HTERT RPE-1 (cell line): ENCODE data around the gene ABCF1.

ENCODE experiments used
- in situ Hi-C: fragments of 300-500 bp; cut with MboI; formaldehyde crosslinking; loops from 4 replicates; pipeline ENCODE4 v1.14.3; 2020; ENCODE audit warnings: low sequenced_read_pairs

Gene ABCF1

GRCh38 chr6:30599625-30600324, 28.5 kb downstream of the ABCF1 start:
- in situ Hi-C loops: no loop called here

GRCh38 chr6:30600451-30600961, 29.3 kb downstream of the ABCF1 start:
- in situ Hi-C loops: no loop called here

- in situ Hi-C loops: no loop called here
Measured at GRCh38 chr6:30601436-30601814, 30.2 kb downstream of the ABCF1 start.

GRCh38 chr6:30601815-30602641, 30.8 kb downstream of the ABCF1 start:
- in situ Hi-C loops: no loop called here

- in situ Hi-C loops: no loop called here
Measured at GRCh38 chr6:30603961-30604360, 32.7 kb downstream of the ABCF1 start.

- in situ Hi-C loops: no loop called here
Measured at GRCh38 chr6:30610065-30610464, 38.8 kb downstream of the ABCF1 start.

GRCh38 chr6:30611150-30611855, 40.1 kb downstream of the ABCF1 start:
- in situ Hi-C loops: no loop called here

GRCh38 chr6:30611856-30612194, 40.6 kb downstream of the ABCF1 start:
- in situ Hi-C loops: no loop called here

- in situ Hi-C loops: no loop called here
Measured at GRCh38 chr6:30612213-30612612, 41.0 kb downstream of the ABCF1 start.

- in situ Hi-C loops: no loop called here
Measured at GRCh38 chr6:30612687-30613248, 41.5 kb downstream of the ABCF1 start.

- in situ Hi-C loops: no loop called here
Measured at GRCh38 chr6:30613251-30614043, 42.2 kb downstream of the ABCF1 start.

GRCh38 chr6:30614044-30614842, 43.0 kb downstream of the ABCF1 start:
- in situ Hi-C loops: no loop called here

- in situ Hi-C loops: no loop called here
Measured at GRCh38 chr6:30614843-30615218, 43.6 kb downstream of the ABCF1 start.

- in situ Hi-C loops: no loop called here
Measured at GRCh38 chr6:30615219-30615957, 44.1 kb downstream of the ABCF1 start.

- in situ Hi-C loops: no loop called here
Measured at GRCh38 chr6:30615958-30616810, 44.9 kb downstream of the ABCF1 start.

GRCh38 chr6:30616811-30617564, 45.7 kb downstream of the ABCF1 start, which contains the start of gene PPP1R10:
TSS of gene PPP1R10 (minus strand) at chr6:30617243. CDS start at chr6:30609944, 7,299 bp downstream.
- in situ Hi-C loops: no loop called here

GRCh38 chr6:30617565-30618269, 46.5 kb downstream of the ABCF1 start, which contains the start of gene MRPS18B:
TSS of gene MRPS18B (plus strand) at chr6:30617840. CDS start at chr6:30617866, 26 bp downstream.
- in situ Hi-C loops: no loop called here
